AG04450 (cell line): Measurements from ENCODE around the gene MEDAG. TPM values are rescaled to one million over a fixed set of nuclear protein-coding genes. Genes with fewer than 3 reads are reported as not detected.

ENCODE experiments used
- CTCF ChIA-PET: fragments of 300-600, 350-600 bp; formaldehyde crosslinking; extraction: SDS; loops from one replicate; lab custom pipeline; 2022; ENCODE audit warnings: antibody characterized with exemption, inconsistent platforms; lab: Charles Lee
- POLR2A ChIA-PET: fragments of 350-600 bp; formaldehyde crosslinking; extraction: SDS; loops from one replicate; lab custom pipeline; 2021; ENCODE audit warnings: antibody characterized with exemption, inconsistent platforms; lab: Yijun Ruan, JAX
- DNase-seq: peaks from one replicate; pipeline ENCODE4 v3.0.0-alpha.2; 2011; ENCODE audit warnings: low read depth, low spot score
- H3K27ac ChIP-seq: one replicate; pipeline ENCODE4 v1.5.1; 2012; ENCODE audit warnings: low read depth, low read length, control low read depth
- H3K27me3 ChIP-seq: one replicate; pipeline ENCODE4 v1.6.0; 2012; ENCODE audit warnings: low read length; ENCODE audit not compliant: control insufficient read depth, insufficient read depth
- H3K4me3 ChIP-seq: 2 replicates; pipeline ENCODE4 v1.5.1; 2011; ENCODE audit warnings: mild to moderate bottlenecking, low read depth, low read length, control low read depth
- H3K9me3 ChIP-seq: 2 replicates; pipeline ENCODE4 v1.5.1; 2012; ENCODE audit warnings: low read length; ENCODE audit not compliant: control insufficient read depth, insufficient read depth
- polyA plus RNA-seq: library from polyadenylated mRNA; depleted of rRNA; stranded (reverse); fragments of >200 nt; gene quantifications from 2 replicates; pipeline ENCODE4 v1.2.3, GENCODE V29; 2011
- TF ChIP-seq, protein P1 (sequence below): IDR thresholded peaks from 2 replicates; pipeline ENCODE4 v1.5.1; 2011; ENCODE audit warnings: low read depth, low read length, control low read depth, inconsistent platforms

MEDAG gene
- polyA plus RNA-seq, 1 experiment, result 3.7 TPM

DNA sequence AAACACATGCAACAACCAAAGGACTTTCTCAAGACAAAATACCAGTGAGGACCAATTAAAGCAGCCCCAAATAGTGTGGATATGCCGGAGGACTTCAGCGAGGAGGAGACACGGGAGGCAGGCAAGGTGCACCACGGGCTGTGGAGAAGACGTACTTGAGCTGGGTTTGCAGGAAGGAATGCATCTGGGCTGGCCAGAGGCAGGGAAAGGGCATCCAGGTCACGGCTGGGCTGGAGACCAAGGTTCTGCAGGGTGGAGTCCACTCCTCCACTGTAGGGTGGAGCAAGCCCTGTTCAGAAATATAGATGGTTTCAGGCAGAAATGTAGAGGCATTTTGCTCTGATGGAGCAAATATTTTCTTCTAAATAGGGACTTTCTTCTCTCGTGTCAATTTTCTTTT is 36.6 kb upstream of the MEDAG start:
- ChIA-PET POLR2A (interaction anchor here (0.8 to 1.8 kb wide), 11 partner anchors 8 to 253 kb away, joined by 3 to 20 read pairs (median 4); partner anchors contain the start of gene USPL1), CTCF (interaction anchor here (0.6 to 2.3 kb wide), 7 partner anchors 11 to 619 kb away, joined by 3 to 17 read pairs (median 3); no protein-coding TSS in a partner anchor)
- Histone ChIP-seq H3K9me3 (peaks cover 6% of the 10 kb centered on the region; the same call in 1 of the 2 replicates), H3K27me3 (no peaks in the 10 kb centered on the region), H3K27ac (peak overlapping the region; percentile 100), H3K4me3 (no peak overlapping the region)
- TF ChIP-seq, protein P1, sequence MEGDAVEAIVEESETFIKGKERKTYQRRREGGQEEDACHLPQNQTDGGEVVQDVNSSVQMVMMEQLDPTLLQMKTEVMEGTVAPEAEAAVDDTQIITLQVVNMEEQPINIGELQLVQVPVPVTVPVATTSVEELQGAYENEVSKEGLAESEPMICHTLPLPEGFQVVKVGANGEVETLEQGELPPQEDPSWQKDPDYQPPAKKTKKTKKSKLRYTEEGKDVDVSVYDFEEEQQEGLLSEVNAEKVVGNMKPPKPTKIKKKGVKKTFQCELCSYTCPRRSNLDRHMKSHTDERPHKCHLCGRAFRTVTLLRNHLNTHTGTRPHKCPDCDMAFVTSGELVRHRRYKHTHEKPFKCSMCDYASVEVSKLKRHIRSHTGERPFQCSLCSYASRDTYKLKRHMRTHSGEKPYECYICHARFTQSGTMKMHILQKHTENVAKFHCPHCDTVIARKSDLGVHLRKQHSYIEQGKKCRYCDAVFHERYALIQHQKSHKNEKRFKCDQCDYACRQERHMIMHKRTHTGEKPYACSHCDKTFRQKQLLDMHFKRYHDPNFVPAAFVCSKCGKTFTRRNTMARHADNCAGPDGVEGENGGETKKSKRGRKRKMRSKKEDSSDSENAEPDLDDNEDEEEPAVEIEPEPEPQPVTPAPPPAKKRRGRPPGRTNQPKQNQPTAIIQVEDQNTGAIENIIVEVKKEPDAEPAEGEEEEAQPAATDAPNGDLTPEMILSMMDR, result no peak
- DNase-seq, result no peak

DNA sequence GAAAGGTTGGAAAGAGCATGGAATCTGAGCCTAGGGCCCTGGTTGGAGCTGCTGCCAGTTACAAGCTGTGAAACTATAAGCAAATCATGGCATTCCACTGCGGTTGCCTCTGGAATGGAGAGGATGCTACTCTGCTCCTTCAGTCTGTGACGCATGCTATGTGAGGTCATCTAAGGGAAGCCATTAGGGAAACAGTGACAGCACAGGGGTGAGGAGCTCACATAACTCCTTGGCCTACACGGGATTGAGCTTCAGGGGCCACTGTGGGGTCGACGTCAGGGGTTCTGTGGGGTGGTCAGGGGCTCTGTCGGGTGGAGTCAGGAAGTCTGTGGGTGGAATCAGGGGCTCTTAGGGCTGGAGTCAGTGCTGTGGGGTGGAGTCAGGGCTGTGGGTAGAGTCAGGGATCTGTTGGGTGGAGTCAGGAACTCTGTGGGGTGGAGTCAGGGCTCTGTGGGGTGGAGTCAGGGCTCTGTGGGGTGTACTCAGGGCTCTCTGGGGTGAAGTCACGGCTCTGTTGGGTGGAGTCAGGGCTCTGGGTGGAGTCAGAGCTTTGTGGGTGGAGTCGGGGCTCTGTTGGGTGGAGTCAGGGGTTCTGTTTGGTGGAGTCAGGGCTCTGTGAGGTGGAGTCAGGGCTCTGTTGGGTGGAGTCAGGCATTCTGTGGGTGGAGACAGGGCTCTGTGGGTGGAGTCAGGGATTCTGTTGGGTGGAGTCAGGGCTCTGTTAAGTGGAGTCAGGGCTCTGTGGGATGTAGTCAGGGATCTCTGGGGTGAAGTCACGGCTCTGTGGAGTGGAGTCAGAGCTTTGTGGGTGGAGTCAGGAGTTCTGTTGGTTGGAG is 35.8 kb upstream of the MEDAG start:
- ChIA-PET POLR2A (interaction anchor here (0.7 to 1.8 kb wide), 16 partner anchors 8 to 744 kb away, joined by 3 to 20 read pairs (median 4); partner anchors contain the start of gene HMGB1), CTCF (interaction anchor here (0.6 to 2.3 kb wide), 7 partner anchors 10 to 620 kb away, joined by 3 to 17 read pairs (median 3); no protein-coding TSS in a partner anchor)
- Histone ChIP-seq H3K27me3 (no peaks in the 10 kb centered on the region), H3K9me3 (peaks cover 6% of the 10 kb centered on the region; the same call in 1 of the 2 replicates), H3K27ac (peak overlapping the region; percentile 100), H3K4me3 (peak overlapping the region; percentile 41)
- peak; percentile 99 for DNase-seq
- TF ChIP-seq, protein P1, result no peak

DNA sequence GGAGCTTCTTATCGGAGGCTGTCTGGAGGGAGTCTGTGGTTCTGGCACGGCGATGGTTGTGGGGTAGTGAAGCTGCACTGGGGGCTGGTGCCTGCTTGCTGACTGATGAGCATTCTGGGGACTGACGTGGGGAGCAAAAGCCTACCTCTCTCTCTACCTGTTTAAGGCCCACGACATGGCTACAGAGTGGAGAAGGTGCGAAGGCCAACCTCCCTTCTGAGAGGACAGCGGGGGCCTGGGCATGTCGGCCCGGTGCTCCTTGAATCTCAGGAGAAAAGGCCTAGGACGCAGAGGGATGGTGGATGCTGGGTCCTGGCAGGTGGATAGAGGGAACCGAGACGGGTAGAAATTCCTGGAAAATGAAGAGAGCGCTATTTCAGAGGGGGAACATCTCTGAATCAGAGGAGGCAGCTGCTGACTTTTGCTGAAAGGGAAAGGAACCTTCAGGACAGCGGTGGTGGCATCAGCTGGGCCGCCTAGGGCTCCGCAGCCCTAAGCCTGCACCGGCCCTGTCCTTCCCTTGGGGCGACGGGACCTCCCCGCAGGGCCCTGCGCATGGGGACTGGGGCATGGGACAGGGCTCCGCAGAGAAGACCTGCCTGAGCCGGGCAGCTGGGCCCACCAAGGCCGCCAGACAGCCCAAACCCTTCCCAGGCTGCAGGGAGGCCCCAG is 35.0 kb upstream of the MEDAG start:
- Histone ChIP-seq H3K4me3 (peak overlapping the region; percentile 22; the same call in 1 of the 2 replicates), H3K27ac (peak overlapping the region; percentile 100), H3K27me3 (no peaks in the 10 kb centered on the region), H3K9me3 (peaks cover 6% of the 10 kb centered on the region; the same call in 1 of the 2 replicates)
- DNase-seq, result no peak
- POLR2A ChIA-PET, result interaction anchor here (0.7 to 1.8 kb wide), 9 partner anchors 9 to 745 kb away, joined by 3 to 20 read pairs (median 5); partner anchors contain the start of gene HMGB1
- TF ChIP-seq, protein P1, result no peak
- CTCF ChIA-PET, result interaction anchor here (1.2 to 2.3 kb wide), 3 partner anchors 22 to 174 kb away, joined by 6 to 17 read pairs (median 7); no protein-coding TSS in a partner anchor

DNA sequence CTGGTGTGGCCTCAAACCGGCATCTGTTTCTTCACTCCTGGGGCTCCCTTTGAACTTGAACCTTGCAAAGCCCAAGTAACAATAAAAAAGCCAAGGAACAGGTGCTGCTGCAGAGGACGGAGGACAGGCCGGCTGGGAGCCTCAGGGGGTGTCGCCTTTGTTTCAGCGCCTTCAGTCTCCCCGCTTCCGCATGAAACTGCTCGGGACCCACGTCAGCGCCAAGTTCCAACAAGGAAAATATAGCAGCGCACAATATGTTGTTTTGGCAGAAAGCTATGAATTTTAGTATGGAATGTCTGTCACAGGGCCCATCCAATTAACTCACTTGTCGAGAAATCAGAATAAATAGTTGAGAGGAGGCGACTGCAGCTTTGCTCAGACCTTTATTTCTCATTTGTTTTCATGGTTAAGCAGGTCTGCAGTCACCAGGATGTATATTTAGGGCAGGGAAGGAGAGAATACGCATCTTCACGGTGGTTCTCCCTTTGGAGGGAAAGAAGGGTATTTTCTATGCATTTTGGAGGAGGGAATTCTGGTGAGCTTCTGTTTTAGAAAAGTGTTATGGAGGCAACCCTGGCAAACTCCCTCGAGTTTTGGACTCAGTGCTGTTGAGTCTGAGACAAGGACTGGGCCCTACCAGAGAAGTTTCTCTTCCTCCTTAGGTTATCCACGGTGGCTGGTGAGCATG is 34.3 kb upstream of the MEDAG start:
- POLR2A ChIA-PET, result interaction anchor here (0.7 kb wide), 1 partner anchor 106 kb away, joined by 3 read pairs; no protein-coding TSS in a partner anchor
- Histone ChIP-seq H3K27ac (peak overlapping the region; percentile 100), H3K4me3 (no peak overlapping the region), H3K9me3 (peaks cover 6% of the 10 kb centered on the region; the same call in 1 of the 2 replicates), H3K27me3 (no peaks in the 10 kb centered on the region)
- no peak for DNase-seq
- CTCF ChIA-PET, result interaction anchor here (1.2 to 1.4 kb wide), 2 partner anchors 21 to 173 kb away, joined by 5 to 6 read pairs; no protein-coding TSS in a partner anchor
- TF ChIP-seq, protein P1, result no peak
